OCI-M2 (cell line): Measurements from ENCODE around the gene LRRTM2.

Experiments used
- DNase-seq: peaks from one replicate; lab custom pipeline; 2025; ENCODE audit not compliant: unreplicated experiment; lab: John Stamatoyannopoulos, UW

The LRRTM2 gene

DNA sequence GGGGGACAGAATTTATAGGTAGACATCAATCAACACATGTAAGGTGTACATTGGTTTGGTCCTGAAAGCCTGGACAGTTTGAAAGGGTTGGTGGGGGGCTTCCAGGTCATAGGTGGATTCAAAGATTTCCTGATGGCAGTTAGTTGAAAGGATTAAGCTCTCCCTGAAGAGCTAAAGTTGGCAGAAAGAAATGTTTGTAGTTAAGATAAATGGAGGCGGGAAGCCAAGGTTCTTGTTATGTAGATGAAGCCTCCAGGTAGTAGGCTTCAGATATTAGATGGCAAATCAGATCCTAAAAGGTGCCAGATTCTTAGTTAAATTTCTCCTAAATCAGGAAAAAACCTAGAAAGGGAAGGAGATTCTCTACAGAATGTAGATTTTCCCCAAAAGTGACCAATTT is 9.0 kb upstream of the LRRTM2 start:
- no peak for DNase-seq

DNA sequence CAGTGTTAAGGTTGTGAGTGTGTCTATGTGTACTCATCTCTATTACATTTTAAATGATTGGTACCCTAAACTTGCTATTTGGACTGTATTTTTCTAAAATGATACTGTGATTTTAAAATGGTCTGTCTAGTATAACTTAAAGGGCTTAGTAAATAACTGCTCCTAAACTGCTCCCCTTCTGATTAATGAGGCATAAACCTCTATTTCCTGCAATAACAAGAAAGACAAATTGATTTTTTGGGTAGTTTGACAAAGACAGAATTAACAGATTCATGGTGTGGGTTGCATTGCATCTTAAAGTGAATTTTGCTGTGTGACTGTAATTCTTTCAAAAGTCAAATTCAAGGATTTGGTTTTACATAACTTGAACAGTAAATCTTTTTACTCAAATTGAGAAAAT is 8.1 kb upstream of the LRRTM2 start:
- no peak for DNase-seq

DNA sequence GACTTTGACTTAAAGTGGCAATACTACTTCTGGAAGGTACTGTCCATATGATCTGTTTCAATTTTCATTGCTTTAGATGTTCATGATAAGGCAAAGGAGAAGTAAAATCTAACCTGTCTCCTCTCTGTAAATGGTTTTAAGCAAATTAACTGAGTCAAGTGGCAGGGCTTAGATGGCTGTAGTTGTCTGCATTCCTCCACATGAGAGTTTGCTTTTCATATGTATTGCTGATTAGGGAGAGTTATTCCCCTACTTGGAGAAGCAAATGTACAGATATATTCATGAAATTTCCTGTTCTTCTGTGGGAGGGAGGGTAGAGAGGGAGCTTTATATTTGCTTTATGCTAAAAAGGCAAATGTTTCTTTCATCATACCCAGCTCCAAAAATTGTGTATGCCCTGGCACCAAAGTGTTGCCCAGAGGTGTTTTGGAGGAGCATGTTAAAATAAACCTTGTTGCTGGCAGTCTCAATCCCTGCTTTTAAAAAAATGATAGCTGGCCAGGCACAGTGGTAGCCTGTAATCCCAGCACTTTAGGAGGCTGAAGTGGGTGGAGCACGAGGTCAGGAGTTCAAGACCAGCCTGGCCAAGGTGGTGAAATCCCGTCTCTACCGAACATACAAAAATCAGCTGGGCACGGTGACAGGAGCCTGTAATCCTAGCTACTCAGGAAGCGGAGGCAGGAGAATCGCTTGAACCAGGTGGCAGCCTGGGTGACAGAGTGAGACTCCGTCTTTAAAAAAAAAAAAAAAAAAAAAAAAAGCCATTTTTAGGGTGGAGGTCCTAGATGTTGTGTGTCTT is 3.5 kb upstream of the LRRTM2 start:
- no peak for DNase-seq

DNA sequence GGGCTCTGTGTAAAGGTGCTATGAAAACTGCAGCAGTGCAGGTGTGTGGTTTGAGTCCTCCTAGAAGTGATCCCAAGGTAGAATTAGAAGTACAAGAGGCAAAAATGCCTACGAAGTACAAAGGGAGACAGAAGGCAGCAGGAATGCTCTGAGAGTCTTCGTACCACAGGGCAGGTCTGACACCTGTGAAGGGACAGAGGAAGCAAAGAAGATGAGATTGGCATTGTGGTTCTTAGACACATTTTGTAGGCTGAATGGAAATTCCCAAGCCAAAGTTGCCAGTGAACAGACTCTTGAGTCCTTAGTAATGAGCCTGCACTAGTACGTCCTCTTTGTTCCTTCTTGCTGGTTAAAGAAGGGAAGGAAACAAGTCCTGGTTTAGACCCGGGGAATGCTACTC is 1.7 kb upstream of the LRRTM2 start:
- DNase-seq: no peak

DNA sequence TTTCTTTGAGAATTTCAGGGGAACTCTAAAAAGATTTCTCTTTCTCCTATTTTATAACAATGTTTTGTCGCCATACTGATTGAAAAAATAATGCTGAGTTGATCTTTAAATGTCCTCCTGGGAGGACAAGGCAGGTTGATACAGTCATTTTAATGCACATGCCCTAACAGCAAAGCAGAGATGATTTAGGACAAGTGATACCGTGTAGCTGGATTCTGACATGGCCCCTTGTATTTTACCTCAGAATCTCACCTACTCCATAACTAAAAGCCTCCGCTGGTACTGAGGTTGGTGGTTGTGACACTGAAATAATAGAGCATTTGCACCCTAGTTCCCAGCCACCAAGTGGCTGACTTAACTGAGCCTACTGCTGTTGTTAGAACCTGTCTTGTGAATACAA is 811 bp upstream of the LRRTM2 start:
- no peak for DNase-seq

DNA sequence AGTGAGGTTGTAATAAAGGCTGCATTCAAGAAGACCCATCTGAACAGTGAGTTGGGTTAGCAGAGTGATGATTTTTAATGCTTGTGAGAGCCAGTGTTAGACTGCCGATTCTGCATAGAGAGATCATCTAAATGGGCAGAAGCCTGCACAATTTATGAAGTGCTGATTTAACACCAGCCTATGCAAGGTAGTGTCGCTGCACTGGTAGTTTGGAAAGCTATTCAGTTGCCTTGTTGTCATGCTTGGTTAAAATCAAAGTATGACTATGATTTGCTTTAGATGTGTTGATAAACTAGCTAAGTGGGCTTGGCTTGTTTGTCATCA is 379 bp upstream of the LRRTM2 start:
- no peak for DNase-seq

DNA sequence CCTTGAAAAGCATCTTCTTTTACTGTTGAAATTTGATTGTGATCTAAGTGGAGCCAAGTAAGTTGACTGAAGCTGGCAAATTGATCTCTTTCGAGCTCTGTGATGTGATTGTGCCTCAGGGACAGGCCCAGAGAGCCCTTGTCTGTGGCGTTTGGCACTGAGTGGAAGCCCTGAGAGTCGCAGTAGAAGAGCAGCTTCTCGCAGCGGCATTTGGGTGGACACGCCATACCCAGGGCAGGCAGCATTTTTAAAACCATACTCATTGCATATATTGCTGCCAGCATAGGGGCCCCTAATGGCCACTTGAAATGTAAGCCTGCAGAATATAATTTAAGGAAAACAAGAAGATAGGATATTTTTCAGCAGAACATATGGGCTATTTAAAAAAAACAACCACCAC is 894 bp downstream of the LRRTM2 start:
- DNase-seq: no peak

DNA sequence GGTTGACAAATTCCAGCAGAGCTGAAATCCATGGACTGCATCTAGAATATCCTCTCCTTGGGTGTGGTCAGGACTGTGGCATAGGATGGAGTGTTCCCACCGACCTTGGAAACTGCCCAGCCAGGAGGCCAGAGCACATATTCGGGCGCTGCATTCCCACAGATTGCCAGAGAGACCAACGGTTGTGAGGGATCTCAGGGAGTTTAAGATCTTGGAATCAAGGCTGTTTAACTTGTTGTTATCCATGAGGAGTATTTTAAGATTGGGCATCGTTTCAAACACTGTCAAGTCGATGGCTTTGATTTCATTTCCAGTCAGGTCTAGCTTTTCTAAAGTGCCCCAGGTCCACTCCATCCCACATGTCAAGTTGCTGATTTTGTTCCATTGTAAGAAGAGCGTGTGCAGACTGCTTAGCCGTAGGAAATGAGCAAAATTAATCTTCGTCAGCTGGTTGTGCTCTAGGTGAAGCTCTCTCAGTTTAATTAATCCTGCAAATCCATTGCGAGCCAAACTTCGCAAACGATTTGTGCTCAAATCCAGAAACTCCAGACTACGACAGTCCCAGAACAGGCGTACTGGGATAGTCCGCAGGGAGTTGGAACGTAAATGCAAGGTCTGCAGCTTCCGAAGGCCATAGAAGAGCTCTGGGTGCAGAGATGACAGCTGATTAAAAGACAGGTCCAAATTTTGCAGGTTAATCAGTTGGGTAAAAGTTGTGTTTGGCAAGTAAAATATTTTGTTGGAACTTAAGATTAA is 1.5 kb downstream of the LRRTM2 start:
- DNase-seq: no peak

DNA sequence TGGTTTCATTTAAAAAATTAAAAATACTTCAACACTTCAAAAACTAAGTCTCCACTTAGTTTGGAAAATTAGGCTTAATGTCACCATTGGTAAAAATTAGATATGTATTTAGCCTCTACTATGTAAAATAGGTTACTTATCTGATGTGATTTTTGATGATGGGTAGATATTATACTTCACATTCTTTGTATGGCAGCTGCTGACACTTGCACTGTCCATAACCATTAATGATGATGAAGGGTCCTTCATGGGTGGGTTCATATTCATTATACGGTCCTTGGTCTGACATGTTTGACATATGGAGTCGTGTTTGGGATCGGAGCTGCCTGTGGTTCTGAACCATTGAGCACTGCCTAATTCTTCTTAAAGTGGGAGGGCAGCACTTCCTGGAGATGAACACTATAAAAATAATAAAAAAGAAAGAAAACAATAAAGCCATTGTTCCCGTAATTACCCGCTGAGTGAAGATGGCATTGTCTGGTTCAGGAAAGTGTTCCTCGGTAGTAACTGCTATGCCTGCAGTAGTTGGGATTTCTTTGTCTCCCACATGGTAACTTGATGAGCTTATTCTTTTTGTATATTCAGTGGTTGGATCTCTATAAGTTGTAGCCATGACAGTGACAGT is 2.2 kb downstream of the LRRTM2 start:
- no peak for DNase-seq

DNA sequence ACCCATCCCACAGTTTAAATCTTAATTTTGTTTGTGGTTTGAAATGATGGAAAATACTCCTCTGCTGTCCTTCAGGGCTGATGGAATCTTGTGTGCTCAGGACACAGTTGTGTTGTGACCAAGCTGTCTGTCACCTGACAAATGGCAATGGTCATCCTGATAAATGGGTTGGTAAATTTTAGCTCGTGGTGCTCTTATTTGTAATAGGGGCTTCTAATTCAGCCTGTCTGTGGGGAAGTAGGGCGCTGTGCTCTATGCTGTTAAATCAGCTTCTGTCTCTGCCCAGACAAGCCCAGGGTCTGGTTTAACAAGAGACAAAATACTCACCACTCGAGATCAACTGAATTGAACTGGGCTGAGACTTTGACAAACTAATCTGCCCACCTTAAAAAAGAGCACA is 4.5 kb downstream of the LRRTM2 start:
- no peak for DNase-seq

DNA sequence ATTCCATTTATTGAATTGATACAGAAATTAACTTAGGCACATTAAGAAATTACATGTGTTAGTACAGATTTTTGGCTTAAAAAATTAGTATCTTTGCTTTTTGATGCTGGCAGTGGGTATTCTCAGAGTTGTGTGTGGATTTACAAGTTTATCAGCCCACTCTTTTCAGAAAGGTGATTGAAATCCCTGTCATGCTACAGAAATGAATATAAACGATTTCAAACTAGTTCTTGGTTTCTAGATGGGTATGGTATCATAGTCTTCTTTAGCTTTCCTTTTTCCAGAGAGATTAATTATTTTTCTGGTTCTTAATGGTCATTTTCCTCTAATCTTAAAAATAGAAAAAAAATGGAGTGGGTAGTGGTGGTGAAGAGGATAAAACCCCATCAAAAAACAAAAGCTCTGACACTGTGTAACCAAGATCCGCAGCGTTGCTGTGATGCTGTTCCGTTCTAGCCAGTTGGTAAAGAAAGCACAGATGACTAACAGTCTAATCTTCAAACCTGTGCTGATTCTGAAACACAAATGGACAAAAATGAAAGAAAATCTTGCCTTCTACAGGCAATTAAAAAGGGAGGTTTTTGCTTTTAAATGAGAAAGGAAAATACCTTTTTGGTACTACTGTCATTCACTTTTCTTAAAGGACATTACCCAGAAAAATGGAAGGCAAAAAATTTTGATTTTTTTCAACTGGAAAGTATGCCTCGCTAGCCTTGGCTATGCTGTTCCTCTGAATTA is 5.2 kb downstream of the LRRTM2 start:
- DNase-seq: no peak

DNA sequence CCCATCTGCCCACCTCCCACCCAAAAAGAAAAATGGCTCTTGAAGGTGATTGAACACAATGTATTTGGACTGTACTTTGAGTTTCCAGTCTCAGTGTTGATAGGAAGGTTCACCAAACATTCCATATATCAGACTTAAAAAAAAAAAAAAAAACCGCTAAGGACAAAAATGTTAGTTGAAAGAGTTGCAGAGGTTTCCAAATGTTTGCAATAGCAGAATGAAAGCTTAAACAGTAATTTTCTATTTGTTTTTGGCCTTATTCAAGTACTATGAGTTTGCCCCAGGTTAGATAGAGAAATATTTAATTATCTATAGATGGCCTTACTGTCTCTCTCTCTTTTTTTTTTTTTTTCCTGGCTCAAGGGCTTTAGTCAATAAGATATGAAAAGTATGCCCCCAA is 6.1 kb downstream of the LRRTM2 start:
- no peak for DNase-seq

DNA sequence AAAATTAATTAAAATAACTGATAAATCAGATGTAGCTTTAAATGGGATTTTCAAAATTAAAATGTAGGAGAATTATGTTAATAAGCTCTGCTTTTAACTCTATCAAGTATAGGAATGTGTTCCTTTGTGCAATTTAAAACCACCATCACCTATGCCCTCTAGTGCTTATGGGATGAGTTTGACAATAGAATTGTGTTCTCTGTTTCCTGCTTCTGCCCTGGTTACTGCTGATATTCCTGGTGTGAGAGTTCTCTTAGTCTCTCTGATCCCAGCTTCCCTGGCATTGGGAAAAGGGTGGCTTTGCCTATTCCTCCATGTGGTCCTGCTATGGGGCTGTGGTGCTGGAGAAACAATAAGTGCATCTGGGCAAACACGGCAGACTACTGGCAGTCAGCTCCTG is 8.1 kb downstream of the LRRTM2 start:
- DNase-seq: no peak

DNA sequence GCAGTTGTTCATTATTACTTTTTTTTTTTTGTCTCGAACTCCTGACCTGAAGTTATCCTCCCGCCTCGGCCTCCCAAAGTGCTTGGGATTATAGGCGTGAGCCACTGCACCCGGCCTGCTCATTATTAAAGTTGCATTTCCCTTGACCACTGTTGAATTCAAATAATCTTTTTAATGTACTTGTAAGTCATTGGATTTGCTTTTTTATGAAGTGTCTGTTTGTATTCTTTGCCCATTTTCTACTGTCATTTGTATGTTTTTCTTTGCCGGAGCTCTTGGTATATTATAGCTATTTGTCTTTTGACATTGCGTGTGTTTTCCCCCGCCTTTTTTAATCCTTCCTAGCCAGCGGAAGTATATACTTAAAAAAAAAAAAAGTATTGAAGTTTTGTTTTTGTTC is 22.0 kb downstream of the LRRTM2 start:
- DNase-seq: no peak

DNA sequence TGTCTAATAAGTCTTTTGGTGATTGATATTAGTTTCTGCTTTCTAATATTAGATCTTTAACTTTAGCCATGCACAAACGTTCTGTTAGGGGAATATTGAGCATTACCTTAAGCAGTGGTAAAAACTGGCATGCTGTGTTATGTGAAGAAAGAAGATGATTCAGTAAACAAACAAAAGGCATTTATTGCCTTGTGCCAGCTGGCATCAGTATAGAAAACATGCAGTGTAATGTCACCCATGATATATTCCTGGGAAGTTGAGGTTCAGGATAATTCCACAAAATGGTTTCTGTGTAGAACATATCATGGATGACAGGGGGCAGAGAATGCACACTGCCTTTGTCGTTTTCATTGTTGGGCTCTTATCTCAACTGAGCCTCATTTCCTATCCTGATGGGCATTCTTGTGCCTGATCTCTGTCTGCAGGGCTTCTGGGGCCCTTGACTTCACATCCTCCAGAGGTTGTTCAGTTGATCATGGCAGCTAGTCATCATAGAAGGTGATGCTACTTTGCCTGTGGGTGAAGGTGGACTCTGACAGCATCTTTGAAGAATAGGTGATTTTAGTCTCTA is 24.2 kb downstream of the LRRTM2 start:
- DNase-seq: no peak

DNA sequence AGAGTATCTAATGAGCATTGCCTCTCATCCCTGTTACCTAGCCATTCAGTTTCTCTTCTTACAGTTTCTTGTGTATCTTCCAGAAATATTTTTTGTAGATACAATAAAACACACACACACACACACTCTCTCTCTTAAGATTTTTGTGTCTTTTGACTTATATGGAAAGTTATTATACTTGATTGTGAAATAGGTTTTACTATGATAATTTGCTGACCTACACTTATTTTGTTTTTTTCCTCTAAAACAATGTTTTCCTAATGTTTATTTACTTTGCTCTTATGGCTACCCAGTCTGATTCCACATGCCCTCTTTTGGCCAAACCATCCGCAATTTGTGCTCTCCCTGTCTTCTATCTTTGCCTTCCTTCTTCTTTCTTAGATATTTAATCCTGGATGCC is 25.3 kb downstream of the LRRTM2 start:
- DNase-seq: no peak

DNA sequence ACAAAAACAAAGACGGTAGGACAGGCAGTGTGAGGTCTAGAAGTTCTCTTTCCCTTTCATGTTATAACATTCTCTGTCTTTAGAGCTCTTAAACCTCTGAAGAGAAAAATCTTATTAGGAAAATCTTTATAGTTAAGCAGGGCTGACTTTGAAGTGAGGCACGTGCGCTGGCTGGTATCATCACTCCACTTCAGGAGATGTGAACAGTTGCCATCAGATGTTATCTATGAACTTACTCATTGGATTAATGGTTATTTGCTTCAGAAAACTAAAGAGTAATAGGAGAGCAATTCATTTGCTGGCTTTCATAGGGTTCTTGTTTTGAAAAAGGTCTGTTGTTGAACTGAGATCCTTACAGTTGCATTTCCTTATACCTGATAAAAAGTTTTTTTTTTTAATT is 25.7 kb downstream of the LRRTM2 start:
- no peak for DNase-seq

DNA sequence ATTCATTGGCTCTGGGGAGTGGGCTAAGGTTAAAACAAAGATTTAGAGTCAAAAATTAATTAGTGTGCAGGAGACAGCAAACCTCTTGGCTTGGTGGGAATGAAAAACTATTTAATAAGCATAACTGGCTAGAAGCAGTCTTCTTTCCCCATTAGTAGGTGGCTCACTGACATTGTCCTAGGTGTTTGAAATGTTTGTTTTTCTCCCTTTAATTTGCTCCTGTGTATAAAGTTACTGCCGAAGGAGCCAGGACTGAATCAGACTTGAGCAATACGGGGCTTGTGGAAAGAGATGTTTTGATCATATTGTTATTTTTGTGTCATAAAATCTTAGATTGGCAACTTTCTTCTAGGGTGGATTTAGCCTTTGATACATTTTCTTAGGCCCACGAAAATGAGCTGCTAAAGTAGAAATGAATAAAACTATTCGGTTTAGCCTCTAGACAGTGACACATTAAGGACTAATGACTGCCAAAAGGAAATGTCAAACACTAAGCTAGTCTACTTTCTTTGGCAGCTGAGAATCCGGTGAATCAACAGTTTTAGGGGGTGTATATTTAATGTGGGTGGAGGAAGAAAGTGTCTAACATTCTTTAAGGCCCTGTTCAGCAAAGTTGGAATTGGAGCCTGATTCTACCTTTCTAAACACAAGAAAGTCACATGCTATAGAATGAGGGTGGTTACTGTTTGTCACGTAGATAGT is 30.2 kb downstream of the LRRTM2 start:
- DNase-seq: no peak

DNA sequence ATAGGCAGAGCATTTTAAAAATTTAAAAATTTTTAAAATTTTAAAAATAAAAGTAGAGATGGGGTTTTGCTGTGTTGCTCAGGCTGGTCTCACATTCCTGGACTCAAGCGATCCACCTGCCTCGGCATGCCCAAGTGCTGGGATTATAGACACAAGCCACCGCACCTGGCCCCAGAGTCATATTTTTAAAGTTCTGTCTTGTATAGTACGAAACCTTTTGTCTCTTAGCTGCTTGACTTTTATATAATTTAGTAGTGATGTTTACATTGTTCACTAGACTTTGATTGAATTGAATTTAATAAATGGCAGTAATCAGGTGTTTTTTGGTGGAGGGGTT is 31.0 kb downstream of the LRRTM2 start:
- no peak for DNase-seq

DNA sequence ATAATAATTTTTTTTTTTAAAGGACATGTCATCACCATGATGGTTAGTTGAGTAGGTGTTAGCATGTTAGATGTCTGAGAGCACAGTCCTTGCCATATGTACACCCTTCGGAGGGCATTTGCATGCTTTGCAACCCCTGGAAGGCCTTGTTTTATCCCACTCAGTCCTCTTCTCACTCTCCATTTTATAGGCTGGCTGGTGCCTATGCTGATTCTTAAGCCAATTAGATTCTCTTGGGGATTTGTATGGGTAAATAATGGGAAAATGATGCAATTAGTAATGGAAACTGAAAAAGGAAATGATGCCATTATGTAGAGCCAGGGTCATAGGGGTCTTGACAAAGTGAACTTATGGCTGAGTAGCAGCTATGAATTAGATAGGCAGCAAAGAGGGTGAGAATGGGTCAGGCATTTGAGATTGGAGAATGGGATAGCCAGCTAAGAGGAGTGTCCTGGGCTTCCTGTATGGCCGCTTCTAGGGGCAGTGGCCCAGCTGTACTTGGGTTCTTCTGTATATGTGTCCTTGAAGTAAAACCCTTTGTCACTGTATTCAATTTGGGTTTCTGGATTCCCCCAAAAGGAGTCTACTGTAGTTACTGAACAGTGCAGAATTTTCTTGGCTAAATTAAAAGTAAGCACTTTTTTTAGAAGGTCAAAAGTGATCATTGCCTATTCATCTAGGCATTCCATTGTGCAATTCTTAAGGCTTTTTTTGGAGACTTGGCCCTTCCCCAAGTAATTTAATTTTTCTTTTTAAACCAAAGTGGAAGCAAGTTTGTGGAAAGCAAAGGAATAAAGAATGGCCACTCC is 31.6 kb downstream of the LRRTM2 start:
- DNase-seq: no peak
